OCI-LY1 (cell line): ENCODE results near the gene HECTD2.

Experiments
- H2AFZ ChIP-seq: fragments of 200-600 bp; sonication (generic), shearing (Covaris generic); 2 replicates; pipeline ENCODE4 v1.6.0; 2014; ENCODE audit warnings: antibody characterized with exemption, mild to moderate bottlenecking, low read length
- H3F3A ChIP-seq: fragments of 200-600 bp; sonication (generic), shearing (Covaris generic); 2 replicates; pipeline ENCODE4 v1.6.0; 2014; ENCODE audit warnings: mild to moderate bottlenecking, antibody characterized with exemption, low read length, moderate library complexity; ENCODE audit not compliant: insufficient read depth
- H3K27ac ChIP-seq: fragments of 200-600 bp; sonication (generic); 2 replicates; pipeline ENCODE4 v1.5.1; 2014; ENCODE audit warnings: low read length, mixed run types, mild to moderate bottlenecking, low read depth; ENCODE audit not compliant: poor library complexity, severe bottlenecking
- H3K27me3 ChIP-seq: fragments of 200-600 bp; sonication (generic); 2 replicates; pipeline ENCODE4 v1.6.0; 2014; ENCODE audit warnings: antibody characterized with exemption, mild to moderate bottlenecking, low read length, moderate library complexity; ENCODE audit not compliant: insufficient read depth
- H3K36me3 ChIP-seq: fragments of 200-600 bp; sonication (generic); 2 replicates; pipeline ENCODE4 v1.6.1; 2014; ENCODE audit warnings: mild to moderate bottlenecking, antibody characterized with exemption, low read length, moderate library complexity, mixed read lengths; ENCODE audit not compliant: insufficient read depth
- H3K4me1 ChIP-seq: fragments of 200-600 bp; sonication (generic); 2 replicates; pipeline ENCODE4 v1.5.1; 2014; ENCODE audit warnings: mild to moderate bottlenecking, low read length, moderate library complexity; ENCODE audit not compliant: insufficient read depth, severe bottlenecking
- H3K4me2 ChIP-seq: fragments of 200-600 bp; sonication (generic), shearing (Covaris generic); 2 replicates; pipeline ENCODE4 v1.6.1; 2014; ENCODE audit warnings: low read length
- H3K4me3 ChIP-seq: fragments of 200-600 bp; sonication (generic); 2 replicates; pipeline ENCODE4 v1.5.1; 2014; ENCODE audit warnings: low read length, low read depth, mild to moderate bottlenecking, mixed read lengths; ENCODE audit not compliant: poor library complexity, severe bottlenecking
- H3K79me2 ChIP-seq: fragments of 200-600 bp; shearing (Covaris generic); 2 replicates; pipeline ENCODE4 v1.6.1; 2016; ENCODE audit warnings: mixed run types, low read length, mixed read lengths; ENCODE audit not compliant: insufficient read depth
- H3K9ac ChIP-seq: fragments of 200-600 bp; sonication (generic), shearing (Covaris generic); 2 replicates; pipeline ENCODE4 v1.6.1; 2014; ENCODE audit warnings: mild to moderate bottlenecking, low read length, mixed read lengths
- H3K9me2 ChIP-seq: fragments of 200-600 bp; sonication (generic), shearing (Covaris generic); 2 replicates; pipeline ENCODE4 v1.6.1; 2014; ENCODE audit warnings: low read depth, mild to moderate bottlenecking, low read length, mixed read lengths
- H3K9me3 ChIP-seq: fragments of 200-600 bp; shearing (Covaris generic); 2 replicates; pipeline ENCODE4 v1.6.1; 2014; ENCODE audit warnings: low read length, mixed read lengths
- H4K20me1 ChIP-seq: fragments of 200-600 bp; sonication (generic), shearing (Covaris generic); 2 replicates; pipeline ENCODE4 v1.6.0; 2016; ENCODE audit warnings: mild to moderate bottlenecking, low read length; ENCODE audit not compliant: insufficient read depth
- EZH2 ChIP-seq: fragments of 200-600 bp; sonication (generic), shearing (Covaris generic); IDR thresholded peaks from 2 replicates; pipeline ENCODE4 v1.8.0; 2017; ENCODE audit warnings: borderline replicate concordance, mixed run types, mild to moderate bottlenecking, antibody characterized with exemption, low read length, moderate library complexity, mixed read lengths
- TF ChIP-seq, protein P1 (sequence below): fragments of 200-600 bp; sonication (generic), shearing (Covaris generic); IDR thresholded peaks from 2 replicates; pipeline ENCODE4 v1.5.1; 2017; ENCODE audit warnings: mild to moderate bottlenecking, antibody characterized with exemption, low read length, moderate library complexity, mixed read lengths

HECTD2 gene

GRCh38 chr10:91514787-91515186 lies 104.6 kb downstream of the HECTD2 start:
- H3K27ac ChIP-seq, result no peak overlapping the region
- H3K36me3 ChIP-seq, result no peaks in the 10 kb centered on the region
- no peak overlapping the region for H3K4me2 ChIP-seq
- H2AFZ ChIP-seq, result no peak overlapping the region
- H3K27me3 ChIP-seq, result no peaks in the 10 kb centered on the region
- H3K9ac ChIP-seq, result no peak overlapping the region
- H3F3A ChIP-seq, result no peaks in the 10 kb centered on the region
- H3K79me2 ChIP-seq, result no peaks in the 10 kb centered on the region
- H3K9me3 ChIP-seq, result no peaks in the 10 kb centered on the region
- H3K4me1 ChIP-seq, result no peaks in the 10 kb centered on the region
- H3K9me2 ChIP-seq, result no peaks in the 10 kb centered on the region
- no peak overlapping the region for H3K4me3 ChIP-seq
- no peaks in the 10 kb centered on the region for H4K20me1 ChIP-seq
- TF ChIP-seq, protein P1, sequence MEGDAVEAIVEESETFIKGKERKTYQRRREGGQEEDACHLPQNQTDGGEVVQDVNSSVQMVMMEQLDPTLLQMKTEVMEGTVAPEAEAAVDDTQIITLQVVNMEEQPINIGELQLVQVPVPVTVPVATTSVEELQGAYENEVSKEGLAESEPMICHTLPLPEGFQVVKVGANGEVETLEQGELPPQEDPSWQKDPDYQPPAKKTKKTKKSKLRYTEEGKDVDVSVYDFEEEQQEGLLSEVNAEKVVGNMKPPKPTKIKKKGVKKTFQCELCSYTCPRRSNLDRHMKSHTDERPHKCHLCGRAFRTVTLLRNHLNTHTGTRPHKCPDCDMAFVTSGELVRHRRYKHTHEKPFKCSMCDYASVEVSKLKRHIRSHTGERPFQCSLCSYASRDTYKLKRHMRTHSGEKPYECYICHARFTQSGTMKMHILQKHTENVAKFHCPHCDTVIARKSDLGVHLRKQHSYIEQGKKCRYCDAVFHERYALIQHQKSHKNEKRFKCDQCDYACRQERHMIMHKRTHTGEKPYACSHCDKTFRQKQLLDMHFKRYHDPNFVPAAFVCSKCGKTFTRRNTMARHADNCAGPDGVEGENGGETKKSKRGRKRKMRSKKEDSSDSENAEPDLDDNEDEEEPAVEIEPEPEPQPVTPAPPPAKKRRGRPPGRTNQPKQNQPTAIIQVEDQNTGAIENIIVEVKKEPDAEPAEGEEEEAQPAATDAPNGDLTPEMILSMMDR, result no peak
- TF ChIP-seq EZH2, result no peak

GRCh38 chr10:91517394-91517793 lies 107.2 kb downstream of the HECTD2 start:
- Histone ChIP-seq H3K4me1 (no peaks in the 10 kb centered on the region), H3K4me2 (no peak overlapping the region), H3K27ac (no peak overlapping the region), H3K9me3 (no peaks in the 10 kb centered on the region), H4K20me1 (no peaks in the 10 kb centered on the region), H3K9ac (no peak overlapping the region), H3K36me3 (no peaks in the 10 kb centered on the region), H3K9me2 (no peaks in the 10 kb centered on the region), H3K27me3 (no peaks in the 10 kb centered on the region), H2AFZ (no peak overlapping the region), H3K79me2 (no peaks in the 10 kb centered on the region), H3K4me3 (no peak overlapping the region), H3F3A (no peaks in the 10 kb centered on the region)
- TF ChIP-seq EZH2, result no peak
- TF ChIP-seq, protein P1, result no peak

DNA sequence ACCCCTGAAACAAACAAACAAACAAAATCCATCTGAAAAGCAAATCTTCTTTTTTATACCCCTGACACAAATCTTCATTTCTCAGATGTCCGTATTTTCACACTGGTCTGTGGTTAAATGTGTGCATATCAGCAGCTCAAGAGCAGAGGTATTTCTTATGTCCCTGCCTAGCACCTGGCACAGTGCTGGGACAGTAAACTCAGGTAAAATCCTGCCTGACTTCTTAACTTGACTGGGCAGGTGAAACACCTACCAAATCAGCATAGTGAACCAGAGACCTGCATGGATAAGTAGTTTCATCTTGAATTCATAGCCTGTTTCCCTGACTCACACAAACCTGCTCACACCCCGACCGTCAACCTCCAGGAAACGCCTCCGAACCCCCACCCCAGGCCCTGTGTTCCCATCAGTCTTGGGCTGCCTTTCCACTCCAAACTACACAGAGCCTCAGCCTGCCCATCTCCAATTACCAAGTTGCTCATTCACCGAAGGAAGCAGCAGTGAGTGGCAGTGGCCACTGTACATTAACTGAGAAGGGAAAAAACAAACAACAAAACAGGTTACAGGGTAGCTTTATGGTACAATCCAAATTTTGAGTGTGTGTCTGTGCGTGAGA lies 109.9 kb downstream of the HECTD2 start:
- Histone ChIP-seq H3K36me3 (no peaks in the 10 kb centered on the region), H3K9me2 (no peaks in the 10 kb centered on the region), H3F3A (no peaks in the 10 kb centered on the region), H3K27me3 (no peaks in the 10 kb centered on the region), H3K4me3 (no peak overlapping the region), H3K4me1 (no peaks in the 10 kb centered on the region), H4K20me1 (no peaks in the 10 kb centered on the region), H3K9ac (no peak overlapping the region), H3K4me2 (no peak overlapping the region), H3K9me3 (no peaks in the 10 kb centered on the region), H3K79me2 (no peaks in the 10 kb centered on the region), H2AFZ (no peak overlapping the region), H3K27ac (no peak overlapping the region)
- TF ChIP-seq, protein P1, result no peak
- no peak for TF ChIP-seq EZH2
